IMR-90 (cell line): Measurements from ENCODE around the gene HPSE. TPM values are rescaled to one million over a fixed set of nuclear protein-coding genes. Genes with fewer than 3 reads are reported as not detected.

Experiments
- ATAC-seq: fragments of 200-7000 bp; cut with Tn5 transposase; 2 replicates; pipeline ENCODE4 v1.9.1; 2020; ENCODE audit warnings: low read depth, mild to moderate bottlenecking, moderate library complexity
- BruUV-seq: library from RNA; stranded (reverse); fragments of 400-500 nt; replicated peaks from 2 replicates; lab custom pipeline; 2021; lab: Mats Ljungman, UMichigan
- CTCF ChIA-PET: fragments of 300-600 bp; formaldehyde crosslinking; extraction: SDS; loops from one replicate; lab custom pipeline; 2021; ENCODE audit warnings: antibody characterized with exemption; lab: Yijun Ruan, JAX
- POLR2A ChIA-PET: fragments of 300-600 bp; sonication (Branson Sonifier 250); formaldehyde crosslinking; loops from one replicate; lab custom pipeline; 2022; ENCODE audit warnings: antibody characterized with exemption; ENCODE audit not compliant: unreplicated experiment; lab: Charles Lee
- DNase-seq: peaks from one replicate; pipeline ENCODE4 v3.0.0; 2013
- H2AFZ ChIP-seq: replicated peaks from 2 replicates; pipeline ENCODE3; 2013; ENCODE audit warnings: low read length, mild to moderate bottlenecking; ENCODE audit not compliant: poor library complexity
- H2AK5ac ChIP-seq: 2 replicates; pipeline ENCODE4 v1.6.1; 2013; ENCODE audit warnings: low read depth, low read length, inconsistent platforms
- H2AK9ac ChIP-seq: replicated peaks from 2 replicates; pipeline ENCODE3; 2013; ENCODE audit warnings: mild to moderate bottlenecking, low read depth, low read length, moderate library complexity; ENCODE audit not compliant: poor library complexity
- H2BK120ac ChIP-seq: 2 replicates; pipeline ENCODE4 v1.6.1; 2013; ENCODE audit warnings: low read depth, low read length, inconsistent platforms
- H2BK15ac ChIP-seq: 3 replicates; pipeline ENCODE4 v1.6.1; 2013; ENCODE audit warnings: low read depth, low read length, inconsistent platforms
- H2BK20ac ChIP-seq: 2 replicates; pipeline ENCODE4 v1.6.1; 2013; ENCODE audit warnings: low read depth, mild to moderate bottlenecking, inconsistent platforms, low read length, moderate library complexity
- H2BK5ac ChIP-seq: 2 replicates; pipeline ENCODE4 v1.6.1; 2013; ENCODE audit warnings: mild to moderate bottlenecking, low read depth, low read length, inconsistent platforms; ENCODE audit not compliant: poor library complexity, severe bottlenecking
- H3K14ac ChIP-seq: replicated peaks from 2 replicates; pipeline ENCODE4 v1.6.1; 2013; ENCODE audit warnings: low read depth, low read length, inconsistent platforms
- H3K18ac ChIP-seq: 2 replicates; pipeline ENCODE4 v1.6.1; 2013; ENCODE audit warnings: low read depth, low read length, control low read depth
- H3K23ac ChIP-seq: 2 replicates; pipeline ENCODE4 v1.6.1; 2013; ENCODE audit warnings: low read depth, low read length, inconsistent platforms
- H3K27ac ChIP-seq: 2 replicates; pipeline ENCODE4 v1.5.1; 2013; ENCODE audit warnings: mild to moderate bottlenecking, control low read depth, low read length; ENCODE audit not compliant: insufficient read depth
- H3K27me3 ChIP-seq: 2 replicates; pipeline ENCODE4 v1.6.1; 2013; ENCODE audit warnings: low read length; ENCODE audit not compliant: control insufficient read depth, insufficient read depth
- H3K36me3 ChIP-seq: 2 replicates; pipeline ENCODE4 v1.6.1; 2013; ENCODE audit warnings: low read length, mixed read lengths; ENCODE audit not compliant: control insufficient read depth, insufficient read depth
- H3K4ac ChIP-seq: 2 replicates; pipeline ENCODE4 v1.6.1; 2013; ENCODE audit warnings: low read depth, low read length, inconsistent platforms
- H3K4me1 ChIP-seq: 2 replicates; pipeline ENCODE4 v1.6.1; 2013; ENCODE audit warnings: low read length, mixed read lengths; ENCODE audit not compliant: control insufficient read depth, insufficient read depth
- H3K4me2 ChIP-seq: 2 replicates; pipeline ENCODE4 v1.6.1; 2013; ENCODE audit warnings: low read depth, mild to moderate bottlenecking, control low read depth, low read length, moderate library complexity
- H3K4me3 ChIP-seq: 2 replicates; pipeline ENCODE4 v1.5.1; 2013; ENCODE audit warnings: low read depth, mild to moderate bottlenecking, control low read depth, low read length, moderate library complexity; ENCODE audit not compliant: insufficient read depth
- H3K56ac ChIP-seq: 2 replicates; pipeline ENCODE4 v1.6.1; 2013; ENCODE audit warnings: low read length, inconsistent platforms; ENCODE audit not compliant: insufficient read depth; ENCODE audit errors: extremely low read depth
- H3K79me1 ChIP-seq, 2 experiments: 2 replicates each; pipeline ENCODE4 v1.6.1; 2013; ENCODE audit warnings: low read length in 2 of 2, inconsistent platforms in 1 of 2, low read depth in 1 of 2
- H3K9ac ChIP-seq: 2 replicates; pipeline ENCODE4 v1.6.1; 2013; ENCODE audit warnings: low read depth, low read length, control low read depth
- H3K9me1 ChIP-seq: 2 replicates; pipeline ENCODE4 v1.6.1; 2013; ENCODE audit warnings: low read length, inconsistent platforms; ENCODE audit not compliant: insufficient read depth
- H3K9me3 ChIP-seq: 2 replicates; pipeline ENCODE4 v1.6.1; 2013; ENCODE audit warnings: low read length; ENCODE audit not compliant: control insufficient read depth, insufficient read depth
- H4K20me1 ChIP-seq: 2 replicates; pipeline ENCODE4 v1.6.1; 2013; ENCODE audit warnings: low read length, inconsistent platforms; ENCODE audit not compliant: insufficient read depth
- H4K5ac ChIP-seq: 2 replicates; pipeline ENCODE4 v1.6.1; 2013; ENCODE audit warnings: mild to moderate bottlenecking, low read depth, low read length, control low read depth
- H4K8ac ChIP-seq, 2 experiments: 2 replicates each; pipeline ENCODE4 v1.6.1; 2013; ENCODE audit warnings: low read depth in 2 of 2, low read length in 2 of 2, control low read depth in 1 of 2, inconsistent platforms in 1 of 2
- H4K91ac ChIP-seq: 2 replicates; pipeline ENCODE4 v1.6.1; 2013; ENCODE audit warnings: low read depth, low read length, inconsistent platforms; ENCODE audit not compliant: insufficient read depth
- BHLHE40 ChIP-seq: fragments of 150-350 bp; IDR thresholded peaks from 2 replicates; pipeline ENCODE4 v1.6.1; 2016; ENCODE audit warnings: mild to moderate bottlenecking, low read depth, low read length
- CEBPB ChIP-seq: IDR thresholded peaks from 2 replicates; pipeline ENCODE4 v1.6.1; 2012; ENCODE audit warnings: low read depth, low read length, improper control_type of control experiment
- CHD1 ChIP-seq: IDR thresholded peaks from 2 replicates; pipeline ENCODE4 v1.6.1; 2012; ENCODE audit warnings: low read depth, low read length, improper control_type of control experiment
- CTCF ChIP-seq: conservative IDR thresholded peaks from 2 replicates; pipeline ENCODE4 v1.5.1; 2012; ENCODE audit warnings: mild to moderate bottlenecking, low read depth, low read length, improper control_type of control experiment
- ELK1 ChIP-seq: fragments of 150-350 bp; IDR thresholded peaks from 2 replicates; pipeline ENCODE4 v1.6.1; 2016; ENCODE audit warnings: low read depth, mild to moderate bottlenecking, low read length, moderate library complexity, borderline replicate concordance
- MAZ ChIP-seq: IDR thresholded peaks from 2 replicates; pipeline ENCODE4 v1.6.1; 2012; ENCODE audit warnings: low read depth, mild to moderate bottlenecking, low read length, improper control_type of control experiment, moderate library complexity, borderline replicate concordance
- NFE2L2 ChIP-seq: fragments of 150-350 bp; IDR thresholded peaks from 2 replicates; pipeline ENCODE4 v1.6.1; 2016; ENCODE audit warnings: low read depth, mild to moderate bottlenecking, low read length
- RCOR1 ChIP-seq: IDR thresholded peaks from 2 replicates; pipeline ENCODE4 v1.6.1; 2012; ENCODE audit warnings: mild to moderate bottlenecking, low read length, improper control_type of control experiment; ENCODE audit not compliant: insufficient replicate concordance
- RFX5 ChIP-seq: IDR thresholded peaks from 2 replicates; pipeline ENCODE4 v1.8.0; 2012; ENCODE audit warnings: low read depth, mild to moderate bottlenecking, low read length, moderate library complexity
- SMC3 ChIP-seq: fragments of 150-350 bp; IDR thresholded peaks from 2 replicates; pipeline ENCODE4 v1.6.1; 2016; ENCODE audit warnings: low read depth, mild to moderate bottlenecking, antibody characterized with exemption, low read length, moderate library complexity
- USF2 ChIP-seq: fragments of 150-350 bp; IDR thresholded peaks from 2 replicates; pipeline ENCODE4 v1.6.1; 2017; ENCODE audit warnings: mild to moderate bottlenecking, antibody characterized with exemption, low read length, low read depth
- WGBS, 2 experiments: methylation state at CpG; one replicate each; pipeline versions ENCODE4 v1.1.5 to v1.1.7; 2013; ENCODE audit warnings: missing lambda C conversion rate in 2 of 2; ENCODE audit not compliant: insufficient read length in 1 of 2; ENCODE audit errors: extremely low coverage in 2 of 2; 5-methylcytosine and 5-hydroxymethylcytosine counted together
- dilution Hi-C: fragments of 300-500 bp; cut with HindIII; formaldehyde crosslinking; loops from one replicate; pipeline ENCODE4 v1.14.3; 2018; ENCODE audit warnings: low sequenced_read_pairs; ENCODE audit not compliant: unreplicated experiment
- in situ Hi-C: fragments of 300-500 bp; cut with MboI; formaldehyde crosslinking; loops from 3 replicates; pipeline ENCODE4 v1.14.3; 2019; ENCODE audit warnings: low sequenced_read_pairs, inconsistent platforms, mixed read lengths
- intact Hi-C: fragments of 100-400 bp; cut with micrococcal nuclease; formaldehyde crosslinking; loops from 2 replicates; pipeline ENCODE4 v1.10.0; 2022
- polyA plus RNA-seq, 3 experiments: library from polyadenylated mRNA; depleted of rRNA; stranded (reverse); fragments of >200 nt; gene quantifications; 2 replicates each; pipeline ENCODE4 v1.2.3, GENCODE V29; 2012; ENCODE audit warnings: low replicate concordance in 1 of 3
- total RNA-seq: library from RNA; depleted of rRNA; stranded (reverse); fragments of >200 nt; gene quantifications from 2 replicates; pipeline ENCODE4 v1.2.3, GENCODE V29; 2012

The HPSE gene
- total and polyA plus RNA-seq, 2 of the 4 experiments (the other 2 are of a cell fraction), result under 0.01 to 0.09 TPM

- peak; percentile 92 for DNase-seq
- Histone ChIP-seq H3K27me3 (no peaks in the 10 kb centered on the region), H3K23ac (peak within 1 kb of the TSS; percentile 88), H3K56ac (peak within 1 kb of the TSS; percentile 93), H2AK9ac (peak within 1 kb of the TSS; percentile 35), H4K20me1 (0 out of 2 replicates have a peak, but pooled peaks cover 3% of the 10 kb centered on the region), H3K4ac (peak within 1 kb of the TSS; percentile 22; the same call in 1 of the 2 replicates), H4K91ac (peak within 1 kb of the TSS; percentile 53), H4K8ac (peak within 1 kb of the TSS; percentile 71 to 80), H2BK15ac (no peak within 1 kb of the TSS; the same call in 2 of the 3 replicates), H2BK20ac (no peak within 1 kb of the TSS), H3K9ac (peak within 1 kb of the TSS; percentile 82), H4K5ac (peak within 1 kb of the TSS; percentile 16; the same call in 1 of the 2 replicates), H2AFZ (peak within 1 kb of the TSS; percentile 88), H3K79me1 (peaks cover 5 to 16% of the 10 kb centered on the region in 2 experiments; a peak in 3 of 4 replicates), H3K27ac (peak within 1 kb of the TSS; percentile 68), H3K18ac (peak within 1 kb of the TSS; percentile 42), H3K4me1 (no peaks in the 10 kb centered on the region), H3K4me2 (peak within 1 kb of the TSS; percentile 93), H3K4me3 (peak within 1 kb of the TSS; percentile 74), H3K9me3 (no peaks in the 10 kb centered on the region), H2BK5ac (peak within 1 kb of the TSS; percentile 84), H2BK120ac (peak within 1 kb of the TSS; percentile 44), H2AK5ac (no peak within 1 kb of the TSS), H3K14ac (peak within 1 kb of the TSS; percentile 75), H3K9me1 (no peaks in the 10 kb centered on the region), H3K36me3 (no peaks in the 10 kb centered on the region)
- no TSS peak for BruUV-seq
- WGBS, 2 experiments, result 1% methylated on average over 60 of the region's 76 CpGs; no CpG with 5 or more reads in 1 of the 2 experiments
- ATAC-seq, result peak; percentile 96
- dilution Hi-C loops, result no loop called here
- intact Hi-C loops, result loop anchor here (2.0 to 10.0 kb wide), 2 partner anchors 170 to 430 kb away; partner anchors contain the start of gene HELQ
- POLR2A ChIA-PET, result interaction anchor here (0.9 kb wide), 1 partner anchor 249 kb away, joined by 4 read pairs; the partner anchor contains the start of gene COPS4
- CTCF ChIA-PET, result interaction anchor here (0.8 to 1.0 kb wide), 4 partner anchors 9 to 488 kb away, joined by 3 read pairs; no protein-coding TSS in a partner anchor
- in situ Hi-C loops, result loop anchor here (10.0 kb wide), 2 partner anchors 170 to 210 kb away; partner anchors contain the start of genes HELQ and MRPS18C
- TF ChIP-seq SMC3 (no peak), MAZ (peak; percentile 49; the same call in 1 of the 2 replicates), NFE2L2 (no peak), ELK1 (no peak), RFX5 (no peak), CHD1 (no peak; the same call in 1 of the 2 replicates), USF2 (no peak), CEBPB (peak; percentile 92), CTCF (0 out of 2 replicates have a peak, but pooled peaks have one; percentile 11), BHLHE40 (no peak; the same call in 1 of the 2 replicates), RCOR1 (no peak)
These were observed 50.2 kb downstream of the HPSE start, which contains the start of gene COQ2 for GRCh38 chr4:83284193-83285054. TSS of gene COQ2 (minus strand) at chr4:83284798. CDS start at chr4:83284764, 34 bp downstream.
